GM12878 (cell line): Measurements from ENCODE around the gene CLIC6. TPM values are rescaled to one million over a fixed set of nuclear protein-coding genes. Genes with fewer than 3 reads are reported as not detected.

Experiments
- ATAC-seq: fragments of 200-7000 bp; cut with Tn5 transposase; 3 replicates; pipeline ENCODE4 v1.9.1; 2020; ENCODE audit warnings: mild to moderate bottlenecking, moderate library complexity
- BruUV-seq: library from RNA; stranded (reverse); fragments of 400-500 nt; replicated peaks from 2 replicates; lab custom pipeline; 2021; lab: Mats Ljungman, UMichigan
- CTCF ChIA-PET: fragments of 300-600 bp; sonication (Branson Sonifier 250); formaldehyde crosslinking; extraction: SDS; loops from one replicate; lab custom pipeline; 2021; ENCODE audit warnings: inconsistent platforms; lab: Yijun Ruan, JAX
- POLR2A ChIA-PET: fragments of 350-600 bp; formaldehyde crosslinking; extraction: SDS; loops from one replicate; lab custom pipeline; 2021; ENCODE audit warnings: inconsistent platforms; lab: Charles Lee
- RAD21 ChIA-PET: fragments of 300-600 bp; sonication (Branson Sonifier 250); formaldehyde crosslinking; loops from one replicate; lab custom pipeline; 2023; ENCODE audit warnings: antibody characterized with exemption; ENCODE audit not compliant: unreplicated experiment; lab: Charles Lee
- SMC1A ChIA-PET: fragments of 300-600 bp; sonication (Branson Sonifier 250); formaldehyde crosslinking; loops from one replicate; lab custom pipeline; 2023; ENCODE audit not compliant: unreplicated experiment, uncharacterized antibody; lab: Charles Lee
- DNase-seq: peaks from one replicate; pipeline ENCODE4 v3.0.0-alpha.2; 2011; ENCODE audit warnings: low read depth, low spot score
- FAIRE-seq: peaks from 3 replicates; lab custom pipeline; 2011; peaks lifted over from hg19 to GRCh38; lab: Jason Lieb, UNC
- H2AFZ ChIP-seq: 2 replicates; pipeline ENCODE4 v1.6.0; 2011; ENCODE audit warnings: low read depth, low read length, control low read depth; ENCODE audit not compliant: control insufficient read depth
- H3K27ac ChIP-seq: 2 replicates; pipeline ENCODE4 v1.5.1; 2011; ENCODE audit warnings: control low read depth; ENCODE audit not compliant: control insufficient read depth, insufficient read depth
- H3K27me3 ChIP-seq, 2 experiments: replicated peaks in 1 of 2; 2 replicates each; pipeline versions ENCODE4 v1.6.0 to v1.6.1; 2011; ENCODE audit warnings: low read length in 1 of 2; ENCODE audit not compliant: control insufficient read depth in 2 of 2, insufficient read depth in 2 of 2
- H3K36me3 ChIP-seq, 2 experiments: 2 replicates each; pipeline ENCODE4 v1.5.1; 2011; ENCODE audit warnings: low read length in 1 of 2; ENCODE audit not compliant: control insufficient read depth in 2 of 2, insufficient read depth in 2 of 2
- H3K4me1 ChIP-seq: 2 replicates; pipeline ENCODE4 v1.6.1; 2011; ENCODE audit warnings: mild to moderate bottlenecking, low read length, moderate library complexity, mixed read lengths; ENCODE audit not compliant: control insufficient read depth, insufficient read depth
- H3K4me2 ChIP-seq: 2 replicates; pipeline ENCODE4 v1.6.0; 2011; ENCODE audit warnings: control low read depth; ENCODE audit not compliant: control insufficient read depth, insufficient read depth
- H3K4me3 ChIP-seq: fragments of 200-600 bp; sonication (generic); 2 replicates; pipeline ENCODE4 v1.5.1; 2016
- H3K79me2 ChIP-seq: 2 replicates; pipeline ENCODE4 v1.6.0; 2011; ENCODE audit warnings: low read length; ENCODE audit not compliant: control insufficient read depth, insufficient read depth
- H3K9ac ChIP-seq: 2 replicates; pipeline ENCODE4 v1.8.0; 2011; ENCODE audit warnings: low read length, control low read depth, mixed read lengths; ENCODE audit not compliant: control insufficient read depth, insufficient read depth
- H3K9me3 ChIP-seq: replicated peaks from 3 replicates; pipeline ENCODE4 v1.5.1; 2011; ENCODE audit warnings: mild to moderate bottlenecking, low read length; ENCODE audit not compliant: control insufficient read depth, insufficient read depth
- H4K20me1 ChIP-seq: 2 replicates; pipeline ENCODE4 v1.6.0; 2011; ENCODE audit not compliant: control insufficient read depth, insufficient read depth
- GABPA ChIP-seq: IDR thresholded peaks from 2 replicates; pipeline ENCODE4 v1.6.1; 2014; ENCODE audit warnings: antibody characterized with exemption, low read depth, mild to moderate bottlenecking, inconsistent platforms
- KAT2A ChIP-seq: conservative IDR thresholded peaks from 2 replicates; pipeline ENCODE4 v1.6.1; 2011; ENCODE audit warnings: low read depth, low read length; ENCODE audit not compliant: control insufficient read depth
- LARP7 ChIP-seq: fragments of 450-650 bp; IDR thresholded peaks from 2 replicates; pipeline ENCODE4 v1.6.1; 2017; ENCODE audit warnings: mild to moderate bottlenecking
- MAX ChIP-seq: IDR thresholded peaks from 2 replicates; pipeline ENCODE4 v1.6.1; 2012; ENCODE audit warnings: low read depth, low read length, improper control_type of control experiment
- RELB ChIP-seq: fragments of 450-650 bp; IDR thresholded peaks from 2 replicates; pipeline ENCODE4 v1.6.1; 2017; ENCODE audit warnings: low read depth, mild to moderate bottlenecking, moderate library complexity
- RFX5 ChIP-seq: IDR thresholded peaks from 2 replicates; pipeline ENCODE4 v1.6.1; 2011; ENCODE audit warnings: low read depth, low read length, improper control_type of control experiment
- TCF12 ChIP-seq: IDR thresholded peaks from 2 replicates; pipeline ENCODE4 v1.6.1; 2011; ENCODE audit warnings: low read depth, mild to moderate bottlenecking, low read length
- ZBTB4 ChIP-seq: fragments of 450-650 bp; formaldehyde crosslinking; IDR thresholded peaks from 2 replicates; pipeline ENCODE4 v1.4.0; 2022; ENCODE audit warnings: mild to moderate bottlenecking, moderate library complexity
- ZNF217 ChIP-seq: fragments of 450-650 bp; IDR thresholded peaks from 2 replicates; pipeline ENCODE4 v1.6.1; 2017; ENCODE audit warnings: antibody characterized with exemption, mild to moderate bottlenecking
- WGBS: methylation state at CpG from one replicate; pipeline ENCODE4 v1.1.6; 2016; ENCODE audit warnings: low lambda C conversion rate; ENCODE audit not compliant: insufficient replicate concordance, insufficient coverage; ENCODE audit errors: missing lambda C conversion rate; 5-methylcytosine and 5-hydroxymethylcytosine counted together
- in situ Hi-C: fragments of 300-500 bp; cut with MboI; formaldehyde crosslinking; loops from 9 replicates; pipeline ENCODE4 v1.14.3; 2018; ENCODE audit warnings: mixed read lengths
- intact Hi-C: fragments of 100-400 bp; cut with micrococcal nuclease; formaldehyde crosslinking; loops from one replicate; pipeline ENCODE4 v1.14.2; 2022; ENCODE audit not compliant: unreplicated experiment
- polyA plus RNA-seq, 11 experiments: library from polyadenylated mRNA; depleted of rRNA in 4 of 11; unstranded in 6 of 11; stranded (reverse) in 5 of 11; fragments of >200 nt; fragmentation: Nextera tagmentation in 4 of 11; fragmentation: Illumina TruSeq in 1 of 11; extraction: Ambion mirVana in 4 of 11; extraction: Trizol in 1 of 11; gene quantifications; 1 replicate in 1 of 11; 2 replicates in 10 of 11; pipeline versions ENCODE4 v1.2.1 to v1.2.3, GENCODE V29; 2011 to 2016; ENCODE audit warnings: inconsistent platforms in 2 of 11, missing spikeins in 2 of 11, low read depth in 1 of 11
- total RNA-seq, 4 experiments: library from RNA; depleted of rRNA in 3 of 4; stranded (reverse); fragments of >200 nt in 3 of 4; fragmentation: Illumina TruSeq in 1 of 4; extraction: Trizol in 1 of 4; gene quantifications; 2 replicates each; pipeline versions ENCODE4 v1.2.1 to v1.2.3, GENCODE V29; 2013 to 2021
- TF ChIP-seq, protein P1 (sequence below): fragments of 450-650 bp; IDR thresholded peaks from 2 replicates; pipeline ENCODE4 v1.6.1; 2016; ENCODE audit warnings: mild to moderate bottlenecking
- TF ChIP-seq, protein P2 (sequence below): IDR thresholded peaks from 2 replicates; pipeline ENCODE4 v1.6.1; 2011; ENCODE audit warnings: low read depth, mild to moderate bottlenecking, low read length, moderate library complexity, borderline replicate concordance; ENCODE audit errors: extremely low read depth

Gene CLIC6
- total and polyA plus RNA-seq, 10 of the 15 experiments (the other 5 are each of a cell fraction or from before 2014, with no cell fraction given) = 5.7 to 34.1 (median 11.2) TPM

GRCh38 chr21:34684174-34684876, 15.5 kb downstream of the CLIC6 start:
- Histone ChIP-seq H4K20me1 (no peaks in the 10 kb centered on the region), H3K9me3 (peaks cover 20% of the 10 kb centered on the region), H3K27ac (no peak overlapping the region), H3K4me1 (no peaks in the 10 kb centered on the region), H3K9ac (no peak overlapping the region), H3K4me3 (no peak overlapping the region), H2AFZ (no peak overlapping the region), H3K79me2 (no peaks in the 10 kb centered on the region; the same call in 1 of the 2 replicates), H3K27me3 (no peaks in the 10 kb centered on the region), H3K36me3 (peaks cover 0 to 3% of the 10 kb centered on the region in 2 experiments; a peak in 1 of 4 replicates), H3K4me2 (no peak overlapping the region)
- FAIRE-seq (no peak), DNase-seq (no peak), ATAC-seq (peak; percentile 47)
- RAD21 ChIA-PET = interaction anchor here (2.0 kb wide), 1 partner anchor 9 kb away, joined by 7 read pairs; no protein-coding TSS in a partner anchor
- in situ Hi-C loops (no loop called here), intact Hi-C loops (no loop called here)
- 7% methylated on average over 2 of the region's 2 CpGs for WGBS
- POLR2A ChIA-PET = no interaction called here
- CTCF ChIA-PET = interaction anchor here (1.3 kb wide), 1 partner anchor 9 kb away, joined by 4 read pairs; no protein-coding TSS in a partner anchor
- BruUV-seq = no TSS peak
- SMC1A ChIA-PET = interaction anchor here (1.2 to 1.8 kb wide), 3 partner anchors 8 to 13 kb away, joined by 4 to 6 read pairs (median 5); no protein-coding TSS in a partner anchor
- TF ChIP-seq ZNF217 (no peak), TCF12 (no peak), KAT2A (no peak), ZBTB4 (CRISPR knock-in tag) (no peak), RELB (no peak), LARP7 (no peak), GABPA (no peak), MAX (no peak), RFX5 (no peak)
- TF ChIP-seq, protein P1, sequence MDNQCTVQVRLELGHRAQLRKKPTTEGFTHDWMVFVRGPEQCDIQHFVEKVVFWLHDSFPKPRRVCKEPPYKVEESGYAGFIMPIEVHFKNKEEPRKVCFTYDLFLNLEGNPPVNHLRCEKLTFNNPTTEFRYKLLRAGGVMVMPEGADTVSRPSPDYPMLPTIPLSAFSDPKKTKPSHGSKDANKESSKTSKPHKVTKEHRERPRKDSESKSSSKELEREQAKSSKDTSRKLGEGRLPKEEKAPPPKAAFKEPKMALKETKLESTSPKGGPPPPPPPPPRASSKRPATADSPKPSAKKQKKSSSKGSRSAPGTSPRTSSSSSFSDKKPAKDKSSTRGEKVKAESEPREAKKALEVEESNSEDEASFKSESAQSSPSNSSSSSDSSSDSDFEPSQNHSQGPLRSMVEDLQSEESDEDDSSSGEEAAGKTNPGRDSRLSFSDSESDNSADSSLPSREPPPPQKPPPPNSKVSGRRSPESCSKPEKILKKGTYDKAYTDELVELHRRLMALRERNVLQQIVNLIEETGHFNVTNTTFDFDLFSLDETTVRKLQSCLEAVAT = no peak
- TF ChIP-seq, protein P2, sequence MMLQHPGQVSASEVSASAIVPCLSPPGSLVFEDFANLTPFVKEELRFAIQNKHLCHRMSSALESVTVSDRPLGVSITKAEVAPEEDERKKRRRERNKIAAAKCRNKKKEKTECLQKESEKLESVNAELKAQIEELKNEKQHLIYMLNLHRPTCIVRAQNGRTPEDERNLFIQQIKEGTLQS = no peak
